RWPE2 (cell line): ENCODE results near the gene TCF15.

Experiments used
- ATAC-seq: fragments of 200-7000 bp; cut with Tn5 transposase; 3 replicates; pipeline ENCODE4 v1.9.1; 2021; ENCODE audit warnings: low read depth
- DNase-seq: peaks from one replicate; pipeline ENCODE4 v3.0.0-alpha.2; 2020; ENCODE audit warnings: low spot score
- H3K27ac ChIP-seq: fragments of 450-650 bp; 2 replicates; pipeline ENCODE4 v1.5.1; 2017; ENCODE audit warnings: mild to moderate bottlenecking; ENCODE audit not compliant: poor library complexity, severe bottlenecking
- H3K27me3 ChIP-seq: fragments of 250-450 bp; sonication (Bioruptor Pico); 2 replicates; pipeline ENCODE4 v1.5.1; 2021; ENCODE audit warnings: mild to moderate bottlenecking, moderate library complexity; ENCODE audit not compliant: insufficient read depth, poor library complexity, severe bottlenecking
- H3K36me3 ChIP-seq: fragments of 250-450 bp; sonication (Bioruptor Pico); 2 replicates; pipeline ENCODE4 v1.5.1; 2020; ENCODE audit warnings: low read depth, mild to moderate bottlenecking, moderate library complexity
- H3K4me1 ChIP-seq: fragments of 250-450 bp; sonication (Bioruptor Pico); 2 replicates; pipeline ENCODE4 v1.5.1; 2021; ENCODE audit warnings: mild to moderate bottlenecking, moderate library complexity; ENCODE audit not compliant: insufficient read depth, poor library complexity, severe bottlenecking
- H3K4me3 ChIP-seq: fragments of 250-450 bp; sonication (Bioruptor Pico); 2 replicates; pipeline ENCODE4 v1.5.1; 2021; ENCODE audit warnings: mild to moderate bottlenecking, moderate library complexity; ENCODE audit not compliant: severe bottlenecking
- H3K9me3 ChIP-seq: fragments of 250-450 bp; sonication (Bioruptor Pico); 2 replicates; pipeline ENCODE4 v1.5.1; 2021; ENCODE audit warnings: mild to moderate bottlenecking, moderate library complexity; ENCODE audit not compliant: severe bottlenecking
- CTCF ChIP-seq: fragments of 450-650 bp; IDR thresholded peaks from one replicate; pipeline ENCODE4 v1.5.1; 2017; ENCODE audit warnings: mild to moderate bottlenecking, moderate library complexity; ENCODE audit not compliant: poor library complexity, severe bottlenecking

The TCF15 gene

DNA sequence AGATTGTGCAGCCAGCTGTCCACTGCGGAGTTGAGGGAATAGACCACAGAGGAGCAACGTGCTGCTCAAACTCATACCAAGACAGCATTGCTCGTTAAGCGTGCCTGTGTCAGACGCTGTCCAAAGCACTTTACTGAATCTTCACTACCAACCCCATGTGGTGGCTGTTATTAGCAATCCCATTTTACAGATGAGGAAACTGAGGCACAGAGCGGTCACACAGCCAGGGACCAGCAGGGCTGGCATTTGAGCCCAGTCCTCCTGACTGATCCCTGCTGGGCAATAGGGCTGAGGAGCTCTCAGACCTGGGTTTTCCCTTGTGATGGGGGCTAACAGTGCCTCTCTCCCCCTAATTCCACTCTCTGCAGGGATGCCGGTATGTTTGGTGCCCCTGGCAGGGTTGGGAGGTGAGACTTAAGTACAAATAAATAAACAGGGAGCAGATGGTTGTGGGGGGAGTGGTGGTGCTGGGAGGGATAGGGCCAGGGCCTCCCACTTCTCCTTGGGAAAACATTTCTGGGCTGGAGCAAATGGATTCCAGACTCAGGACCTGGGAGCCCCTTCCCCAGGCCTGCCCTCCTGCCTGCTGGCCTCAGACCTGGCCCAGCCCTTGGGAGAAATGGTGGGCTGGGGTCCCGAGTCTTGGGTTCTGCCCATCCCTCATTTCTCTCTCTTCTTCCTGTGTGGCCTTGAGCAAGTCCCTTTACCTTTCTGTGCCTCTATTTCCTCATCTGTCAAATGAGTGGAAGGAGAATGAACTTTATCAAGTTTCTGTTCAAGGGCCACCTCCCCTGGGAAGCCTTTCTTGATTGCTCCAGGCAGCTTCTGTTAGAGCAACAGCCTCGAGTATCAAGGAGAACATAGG lies 25.2 kb upstream of the TCF15 start:
- no peaks in the 10 kb centered on the region for H3K9me3 ChIP-seq

GRCh38 chr20:634148-634925 lies 24.2 kb upstream of the TCF15 start:
- no peaks in the 10 kb centered on the region for H3K4me1 ChIP-seq
- no peak for DNase-seq
- TF ChIP-seq CTCF, result no peak

More for the DNA sequence above, 25.2 kb upstream of the TCF15 start:
- ATAC-seq (no peak), DNase-seq (no peak)
- Histone ChIP-seq H3K27ac (no peak overlapping the region), H3K4me3 (no peak overlapping the region), H3K36me3 (no peaks in the 10 kb centered on the region), H3K4me1 (no peaks in the 10 kb centered on the region), H3K27me3 (peaks cover 3% of the 10 kb centered on the region)
- no peak for TF ChIP-seq CTCF

GRCh38 chr20:631101-631500 lies 21.0 kb upstream of the TCF15 start:
- H3K27ac ChIP-seq, result no peak overlapping the region

More at GRCh38 chr20:634148-634925, 24.2 kb upstream of the TCF15 start:
- no peak for ATAC-seq
- no peaks in the 10 kb centered on the region for H3K36me3 ChIP-seq
- no peaks in the 10 kb centered on the region for H3K9me3 ChIP-seq
- H3K27ac ChIP-seq, result no peak overlapping the region
- no peak overlapping the region for H3K4me3 ChIP-seq
- H3K27me3 ChIP-seq, result peaks cover 3% of the 10 kb centered on the region

GRCh38 chr20:626579-626978 lies 16.5 kb upstream of the TCF15 start:
- TF ChIP-seq CTCF, result no peak
- ATAC-seq (no peak), DNase-seq (no peak)
- Histone ChIP-seq H3K4me1 (no peaks in the 10 kb centered on the region), H3K4me3 (no peak overlapping the region), H3K36me3 (no peaks in the 10 kb centered on the region), H3K27ac (no peak overlapping the region), H3K27me3 (peaks cover 3% of the 10 kb centered on the region), H3K9me3 (no peaks in the 10 kb centered on the region)

More at GRCh38 chr20:631101-631500, 21.0 kb upstream of the TCF15 start:
- Histone ChIP-seq H3K4me1 (no peaks in the 10 kb centered on the region), H3K9me3 (no peaks in the 10 kb centered on the region), H3K27me3 (peaks cover 3% of the 10 kb centered on the region), H3K36me3 (no peaks in the 10 kb centered on the region), H3K4me3 (no peak overlapping the region)
- DNase-seq, result no peak
- TF ChIP-seq CTCF, result no peak
- 0 out of 3 replicates have a peak, but pooled peaks have one; percentile 44 for ATAC-seq
